Activated gamma-delta T cell treated with anti-CD3 and anti-CD28 coated beads, Interleukin-2, amount 50 U/mL, for 16 hours (primary cell): ENCODE results near the gene FAM180A.
"Not testable (repeated sequence)": the region's sequence is repeated elsewhere in the genome, so short reads cannot be mapped to it uniquely, and the experiment has no call there.

Source experiments
- DNase-seq: peaks from one replicate; pipeline ENCODE4 v3.0.0-alpha.2; 2020; ENCODE audit warnings: low read depth

Gene FAM180A

GRCh38 chr7:135713836-135714470 is 34.7 kb downstream of the FAM180A start:
- no peak for DNase-seq

GRCh38 chr7:135712796-135713195 is 35.8 kb downstream of the FAM180A start:
- DNase-seq: no peak

- DNase-seq: no peak
Observed at GRCh38 chr7:135712182-135712782, 36.3 kb downstream of the FAM180A start.

GRCh38 chr7:135711139-135711469 is 37.5 kb downstream of the FAM180A start:
- no peak for DNase-seq

GRCh38 chr7:135710417-135711138 is 38.0 kb downstream of the FAM180A start:
- no peak for DNase-seq

GRCh38 chr7:135709508-135709907 is 39.1 kb downstream of the FAM180A start:
- DNase-seq: no peak

GRCh38 chr7:135708041-135708440 is 40.6 kb downstream of the FAM180A start:
- no peak for DNase-seq

GRCh38 chr7:135707570-135707966 is 41.0 kb downstream of the FAM180A start:
- no peak for DNase-seq

GRCh38 chr7:135706858-135707569 is 41.6 kb downstream of the FAM180A start:
- DNase-seq: no peak

- no peak for DNase-seq
Observed at GRCh38 chr7:135706038-135706742, 42.4 kb downstream of the FAM180A start.

GRCh38 chr7:135704698-135705097 is 43.9 kb downstream of the FAM180A start:
- no peak for DNase-seq

GRCh38 chr7:135704074-135704473 is 44.5 kb downstream of the FAM180A start:
- DNase-seq: no peak

GRCh38 chr7:135697276-135698049 is 51.1 kb downstream of the FAM180A start:
- no peak for DNase-seq

GRCh38 chr7:135693558-135693957 is 55.1 kb downstream of the FAM180A start:
- DNase-seq: no peak

- DNase-seq: not testable (repeated sequence)
Observed at GRCh38 chr7:135692606-135693005, 56.0 kb downstream of the FAM180A start.

GRCh38 chr7:135692055-135692454 is 56.6 kb downstream of the FAM180A start:
- DNase-seq: no peak

- DNase-seq: no peak
Observed at GRCh38 chr7:135690566-135690965, 58.0 kb downstream of the FAM180A start.

- DNase-seq: no peak
Observed at GRCh38 chr7:135687466-135687865, 61.1 kb downstream of the FAM180A start.

- no peak for DNase-seq
Observed at GRCh38 chr7:135685306-135686084, 63.1 kb downstream of the FAM180A start.

GRCh38 chr7:135684699-135685098 is 63.9 kb downstream of the FAM180A start:
- DNase-seq: no peak

- no peak for DNase-seq
Observed at GRCh38 chr7:135684136-135684535, 64.5 kb downstream of the FAM180A start.
